NCI-H2196 (cell line): Measurements from ENCODE around the gene HTRA1.

ENCODE experiments used
- DNase-seq: peaks from one replicate; lab custom pipeline; 2025; ENCODE audit not compliant: unreplicated experiment; lab: John Stamatoyannopoulos, UW

The HTRA1 gene

GRCh38 chr10:122494173-122494820, 32.9 kb downstream of the HTRA1 start:
- no peak for DNase-seq

GRCh38 chr10:122494833-122495232, 33.5 kb downstream of the HTRA1 start:
- no peak for DNase-seq

DNA sequence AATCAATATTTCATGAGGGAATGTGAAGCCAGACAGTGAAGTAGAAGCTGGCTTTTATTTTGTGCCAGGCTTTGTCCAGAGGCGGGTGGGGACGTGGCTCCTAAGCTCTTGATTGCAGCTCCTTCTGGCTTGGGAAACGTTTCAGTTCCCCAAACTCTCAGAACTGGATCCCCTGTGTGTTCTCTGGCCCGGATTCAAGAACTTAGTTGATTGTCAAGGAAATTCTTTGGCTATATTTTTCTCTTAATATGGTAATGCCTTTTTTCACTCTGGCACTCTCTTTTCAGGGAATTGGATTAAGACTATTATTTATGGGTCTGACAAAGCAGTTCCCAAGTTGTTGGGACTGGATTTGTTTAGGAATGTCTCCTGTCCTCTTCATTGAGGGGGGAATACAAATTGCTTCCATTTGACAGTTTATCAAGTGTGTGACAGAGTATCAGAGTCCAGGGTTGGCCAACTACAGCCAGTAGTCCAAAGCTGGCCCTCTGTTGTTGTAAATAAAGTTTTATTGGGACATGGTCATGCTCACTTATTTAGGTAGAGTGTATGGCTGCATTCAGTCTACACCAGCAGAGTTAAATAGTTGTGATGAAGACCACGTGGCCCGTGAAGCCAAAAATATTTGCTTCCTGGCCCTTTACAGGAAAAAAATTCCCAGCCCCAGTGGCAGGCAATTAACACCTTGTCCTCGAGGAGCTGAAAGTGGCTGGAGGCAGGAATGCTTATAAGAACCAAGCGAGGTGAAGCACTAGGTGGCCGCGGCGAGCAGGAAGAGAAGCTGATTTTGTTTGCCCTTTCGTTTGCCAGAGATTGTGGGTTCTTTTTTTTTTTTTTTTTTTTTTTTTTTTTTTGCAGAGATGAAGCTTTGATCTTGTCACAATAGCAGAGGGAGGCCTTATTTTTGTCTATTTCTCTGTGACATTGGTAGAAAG, 34.3 kb downstream of the HTRA1 start:
- no peak for DNase-seq

DNA sequence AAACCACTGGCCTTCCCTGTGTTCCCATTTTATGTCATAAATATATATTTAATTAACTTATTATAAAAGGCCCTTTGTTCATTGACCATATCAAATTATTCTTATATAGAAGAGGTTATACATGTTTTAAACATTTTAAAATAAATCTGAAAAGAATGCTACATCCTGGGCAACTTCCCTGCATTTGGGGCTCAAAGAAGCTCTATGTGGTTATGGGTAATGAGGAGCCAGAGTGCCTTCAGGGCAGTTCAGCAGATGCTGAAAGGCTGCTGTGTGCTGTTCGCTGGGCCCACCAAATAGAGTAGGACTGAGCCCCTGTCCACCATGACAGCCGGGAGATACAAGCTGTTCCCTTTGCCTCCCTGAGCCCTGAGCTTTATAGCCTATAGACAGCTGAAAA, 35.9 kb downstream of the HTRA1 start:
- DNase-seq = no peak

- DNase-seq = no peak
These were observed 37.2 kb downstream of the HTRA1 start for GRCh38 chr10:122498521-122498920.

- no peak for DNase-seq
These were observed 37.7 kb downstream of the HTRA1 start for GRCh38 chr10:122499012-122499411.

GRCh38 chr10:122499491-122499941, 38.2 kb downstream of the HTRA1 start:
- no peak for DNase-seq

GRCh38 chr10:122500194-122500593, 38.8 kb downstream of the HTRA1 start:
- no peak for DNase-seq

GRCh38 chr10:122500726-122501125, 39.4 kb downstream of the HTRA1 start:
- DNase-seq = no peak

DNA sequence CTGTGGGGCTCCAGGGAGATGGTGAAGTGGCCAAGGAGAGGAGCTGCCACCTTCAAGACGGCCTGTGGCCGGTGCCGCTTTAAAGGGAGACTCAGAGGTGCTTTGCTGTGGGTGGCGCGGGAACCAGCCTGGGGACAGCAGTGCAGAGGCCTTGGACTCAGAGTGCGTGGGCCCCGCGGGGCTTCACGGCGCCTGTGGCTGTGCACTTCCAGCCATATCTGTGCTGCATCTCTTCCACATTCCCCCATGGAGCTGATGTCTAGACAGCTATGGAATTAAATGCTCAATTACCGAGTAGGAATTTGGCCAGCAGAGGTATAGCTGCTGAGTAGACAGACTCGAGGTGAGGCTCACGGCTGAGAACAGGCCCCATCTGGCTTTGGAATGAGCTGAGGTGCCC, 41.7 kb downstream of the HTRA1 start:
- DNase-seq = no peak

DNA sequence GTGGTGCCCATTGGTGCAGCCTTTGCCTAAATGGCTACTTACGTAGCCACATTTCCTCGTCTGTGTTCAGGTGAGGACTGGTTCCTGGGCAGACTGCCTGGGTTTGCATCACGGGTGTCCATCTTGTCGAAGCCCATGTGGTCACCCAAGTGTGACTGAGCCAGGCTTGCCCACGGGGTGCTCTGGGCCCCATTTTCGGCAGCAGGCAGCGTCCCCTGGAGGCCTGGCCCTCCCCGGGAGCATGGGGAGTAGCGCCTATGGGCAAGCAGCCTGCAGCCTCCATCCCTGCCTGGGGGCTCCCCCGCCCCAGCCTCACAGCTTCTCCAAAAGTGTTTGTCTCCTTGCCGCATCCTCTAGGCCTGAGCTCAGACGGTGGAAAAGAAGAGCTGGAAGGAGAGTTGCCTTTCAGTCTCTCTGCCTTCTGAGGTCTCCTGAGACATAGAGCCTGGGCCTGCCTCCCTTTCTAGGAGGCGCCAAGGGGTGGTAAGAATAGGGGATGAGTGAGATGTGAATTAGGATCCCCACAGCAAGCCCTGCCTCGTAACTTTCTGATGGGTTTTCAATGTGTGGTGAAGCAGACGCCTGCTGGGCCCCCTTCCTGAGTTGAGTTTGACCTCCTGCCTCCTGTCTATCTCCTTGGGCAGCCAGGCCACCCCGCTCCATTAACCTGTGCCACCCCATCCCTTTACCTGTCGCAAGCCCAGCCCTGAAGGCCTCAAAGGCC, 42.7 kb downstream of the HTRA1 start:
- DNase-seq = no peak

DNA sequence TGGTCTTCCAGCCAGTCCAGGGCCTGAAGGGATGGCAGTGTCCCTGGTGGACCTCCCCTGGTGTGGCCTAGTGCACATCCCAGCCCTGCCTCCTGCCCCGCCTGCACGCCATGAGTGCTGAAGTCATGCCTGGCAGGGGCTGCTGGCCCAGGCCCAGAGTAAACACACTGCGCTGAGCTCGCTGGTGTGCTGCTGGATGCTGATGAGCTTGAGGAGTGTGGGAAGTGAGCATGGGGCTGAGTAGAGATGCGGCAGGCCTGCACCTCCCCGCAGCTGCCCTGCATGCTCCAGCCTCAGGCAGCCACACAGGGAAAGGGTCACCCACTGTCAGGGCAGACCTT, 43.2 kb downstream of the HTRA1 start:
- DNase-seq = peak; percentile 82

DNA sequence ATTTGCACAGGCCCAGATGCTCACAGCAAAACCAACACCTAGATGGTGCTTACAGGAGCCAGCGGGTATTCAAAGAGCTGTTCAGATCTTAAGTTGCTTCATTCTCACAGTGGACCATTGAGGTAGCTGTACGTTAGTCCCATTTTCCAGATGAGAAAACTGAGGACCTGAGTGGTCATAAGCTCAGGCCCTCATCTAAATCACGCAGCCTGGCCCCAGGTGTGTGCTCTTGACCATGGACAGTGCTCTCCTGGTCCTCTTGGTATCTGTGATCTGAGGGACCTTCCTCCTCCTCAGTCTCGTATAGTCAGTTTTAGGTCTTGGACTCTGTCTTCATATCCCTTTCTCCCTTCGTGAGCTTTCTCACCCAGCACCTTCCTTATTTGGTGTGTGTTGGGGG, 43.7 kb downstream of the HTRA1 start:
- no peak for DNase-seq

DNA sequence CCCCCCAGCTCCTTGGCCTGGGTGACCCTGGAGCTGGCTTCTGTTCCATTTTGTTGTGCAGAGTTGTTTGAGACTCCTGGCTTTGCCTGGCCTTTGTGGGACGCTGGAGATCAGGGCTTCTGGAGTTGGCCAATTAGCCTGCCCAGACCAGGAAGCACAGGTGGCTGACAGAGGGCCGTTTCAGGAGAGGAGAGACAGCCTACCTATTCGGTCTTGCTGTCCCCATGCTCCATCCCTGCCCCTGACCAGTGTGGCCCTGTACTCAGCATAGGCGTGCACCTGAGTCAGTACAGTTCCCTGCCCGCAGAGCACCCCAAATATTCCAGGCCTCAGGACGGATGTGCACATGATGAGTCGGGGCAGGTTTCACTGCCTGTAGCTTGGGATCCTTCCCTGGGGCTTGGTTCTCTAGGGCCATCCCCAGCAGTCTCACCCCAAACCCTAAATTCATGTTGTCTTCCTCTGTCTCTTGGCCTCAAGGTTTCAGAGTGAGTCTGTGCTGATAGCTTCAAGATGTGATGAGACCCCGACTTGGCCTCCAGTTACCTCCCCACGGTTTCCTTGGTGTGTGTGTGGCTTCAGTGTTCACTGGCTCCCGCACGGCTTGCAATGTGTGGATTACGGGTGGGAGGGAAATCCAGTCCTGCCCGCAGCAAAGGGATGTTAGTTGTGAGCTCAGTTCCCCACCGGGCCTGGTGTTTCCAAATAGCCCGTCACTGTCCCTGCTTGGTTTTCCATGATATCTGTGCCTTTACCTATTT, 44.7 kb downstream of the HTRA1 start:
- DNase-seq = no peak

- DNase-seq = no peak
These were observed 46.3 kb downstream of the HTRA1 start for GRCh38 chr10:122507616-122508015.

DNA sequence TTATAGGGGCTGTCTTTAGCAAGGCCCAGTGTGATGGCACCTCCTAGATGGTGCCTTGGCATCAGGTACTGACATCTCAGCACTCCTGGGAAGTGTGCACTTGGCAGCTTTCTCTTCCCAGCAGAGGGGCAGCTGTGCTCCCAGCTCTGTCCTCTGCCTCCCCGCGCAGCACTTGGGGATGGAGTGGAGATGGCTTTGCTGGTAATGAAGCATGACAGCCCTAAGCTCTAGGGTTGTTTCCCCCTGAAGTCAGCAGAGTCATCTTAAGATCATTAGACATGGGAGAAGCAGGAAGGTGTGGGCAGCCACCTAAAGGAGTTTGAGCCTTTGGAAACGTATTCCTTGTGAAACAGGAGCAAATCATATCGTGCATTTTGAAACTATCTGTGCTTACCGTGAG, 46.7 kb downstream of the HTRA1 start:
- DNase-seq = no peak

DNA sequence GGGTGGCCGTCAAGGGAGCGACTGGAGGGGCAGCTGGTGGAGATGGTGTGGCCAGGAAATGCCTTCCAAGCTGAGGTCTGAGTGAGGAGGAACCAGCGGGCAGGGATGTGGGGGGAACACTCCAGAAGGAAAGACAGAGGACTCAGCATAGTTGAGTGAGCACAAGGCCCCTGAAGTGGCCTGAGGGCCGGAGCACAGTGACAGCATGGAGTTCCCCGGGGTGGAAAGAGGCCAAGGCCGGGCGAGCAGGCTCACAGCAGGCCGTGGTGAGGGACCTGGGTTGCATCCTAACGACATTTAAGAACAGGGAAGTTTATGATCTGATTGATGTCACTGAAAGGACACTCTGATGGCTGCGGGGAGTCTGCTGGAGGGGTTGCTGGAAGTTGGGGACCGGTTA, 48.0 kb downstream of the HTRA1 start:
- DNase-seq = no peak

DNA sequence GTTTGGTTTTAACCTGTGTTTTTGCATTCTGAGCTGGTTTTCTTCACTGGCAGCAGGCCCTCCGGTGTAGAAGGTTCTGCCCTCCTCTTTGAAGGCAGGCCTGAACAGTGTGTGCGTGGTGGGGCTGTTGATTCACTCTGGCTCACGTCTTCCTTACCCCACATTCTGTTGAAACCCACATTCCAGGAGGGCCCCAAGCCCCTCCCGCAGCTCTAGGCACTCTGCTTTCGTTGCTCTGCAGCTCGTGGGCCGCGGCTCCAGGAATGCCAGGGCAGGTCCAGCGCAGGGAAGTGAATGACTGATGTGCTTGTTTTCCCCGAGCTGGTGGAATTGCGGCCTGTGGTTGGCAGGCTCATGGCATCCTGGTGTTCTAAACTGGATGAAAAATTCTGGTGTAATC, 49.0 kb downstream of the HTRA1 start:
- DNase-seq = no peak

- DNase-seq = no peak
These were observed 49.4 kb downstream of the HTRA1 start for GRCh38 chr10:122510736-122511135.

DNA sequence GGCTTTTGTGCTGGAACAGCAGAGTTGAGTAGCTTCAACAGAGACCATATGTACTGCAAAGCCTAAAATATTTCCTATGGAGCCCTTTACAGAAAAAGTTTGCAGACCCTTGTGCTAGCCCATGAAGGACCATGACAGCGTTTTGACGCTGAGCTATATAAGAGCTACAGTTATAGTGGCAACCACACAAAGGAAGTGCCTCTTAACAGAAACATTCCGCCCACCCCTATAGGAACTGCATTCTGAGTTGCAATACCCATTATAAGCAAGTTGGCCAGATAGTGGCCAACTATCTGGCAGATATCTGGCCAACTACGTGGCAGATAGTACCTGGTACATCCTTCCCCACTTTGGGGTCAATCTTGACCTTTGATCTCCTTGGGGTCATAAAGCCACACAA, 51.7 kb downstream of the HTRA1 start:
- DNase-seq = no peak
